Liver (tissue), 3 donors: Measurements from ENCODE around the gene HNRNPA3.

Experiments
- CTCF ChIP-seq: fragments of 150-350 bp; IDR thresholded peaks from 2 replicates; pipeline ENCODE4 v1.5.1; 2017; ENCODE audit warnings: improper control_type of control experiment, low read depth, low read length; ENCODE audit not compliant: missing input control
- HNF4A ChIP-seq, 2 donors: conservative IDR thresholded peaks; 2 replicates each; pipeline ENCODE4 v1.6.1; 2016; ENCODE audit warnings: antibody characterized with exemption in 2 of 2, mild to moderate bottlenecking in 2 of 2
- RAD21 ChIP-seq, 2 donors: IDR thresholded peaks; 2 replicates each; pipeline ENCODE4 v1.6.1; 2016; ENCODE audit warnings: antibody characterized with exemption in 2 of 2, mild to moderate bottlenecking in 2 of 2
- donor health status: healthy.
- donor health status: healthy.

GRCh38 chr2:177243073-177243472 is 30.5 kb downstream of the HNRNPA3 start:
- no peak for TF ChIP-seq CTCF
- TF ChIP-seq HNF4A (conservative IDR thresholded peaks at IDR 0.05): no peak
- TF ChIP-seq RAD21 (IDR thresholded peaks at IDR 0.05): no peak
